ENCODE measurements around the gene GTF2E1.
"Not testable (repeated sequence)": the region's sequence is repeated elsewhere in the genome, so short reads cannot be mapped to it uniquely, and the experiment has no call there.

The GTF2E1 gene

DNA sequence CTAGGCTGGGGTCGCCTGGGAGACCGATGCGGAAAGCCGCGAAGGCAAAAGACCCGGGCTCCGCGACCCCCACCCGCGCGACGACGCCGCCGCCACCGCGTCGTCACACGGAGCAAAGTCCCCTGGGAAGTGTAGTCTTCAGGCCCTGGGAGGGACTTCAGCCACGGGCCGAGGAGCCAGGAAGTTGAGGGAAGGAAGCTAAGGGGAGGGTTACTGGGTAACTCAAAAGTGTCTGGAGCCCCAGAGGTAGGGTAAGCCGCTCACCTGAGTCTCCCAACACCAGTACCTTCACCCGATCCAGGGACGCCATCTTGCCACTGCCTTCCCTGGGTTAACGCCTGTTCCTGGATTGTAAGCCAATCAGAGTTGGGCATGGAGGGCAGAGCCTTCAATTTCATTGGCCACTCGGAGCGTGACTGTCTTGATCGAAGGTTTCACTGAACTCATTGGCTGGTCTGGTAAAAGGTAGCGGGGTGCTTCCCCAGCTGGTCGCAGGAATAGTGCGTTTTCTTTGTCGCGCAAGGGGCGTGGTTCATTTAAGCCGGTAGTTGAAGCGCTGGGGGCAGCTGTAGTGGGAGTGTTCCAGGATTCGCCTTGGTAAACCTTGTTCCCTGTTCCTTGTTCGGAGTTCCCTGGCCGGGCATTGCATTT is at the start of gene GTF2E1, which contains the start of gene RABL3:
Gene GTF2E1, plus strand, starts transcription at position 547 of the 651 bp plus-strand sequence. CDS start 7,809 bp downstream, outside the sequence.
Gene RABL3, minus strand, starts transcription at position 319 of the 651 bp plus-strand sequence. Its CDS starts 9 bp downstream, at position 310.
- DNase-seq (ENCODE audit: low read depth in 2 of 2) = peak; percentile 88 to 97

DNA sequence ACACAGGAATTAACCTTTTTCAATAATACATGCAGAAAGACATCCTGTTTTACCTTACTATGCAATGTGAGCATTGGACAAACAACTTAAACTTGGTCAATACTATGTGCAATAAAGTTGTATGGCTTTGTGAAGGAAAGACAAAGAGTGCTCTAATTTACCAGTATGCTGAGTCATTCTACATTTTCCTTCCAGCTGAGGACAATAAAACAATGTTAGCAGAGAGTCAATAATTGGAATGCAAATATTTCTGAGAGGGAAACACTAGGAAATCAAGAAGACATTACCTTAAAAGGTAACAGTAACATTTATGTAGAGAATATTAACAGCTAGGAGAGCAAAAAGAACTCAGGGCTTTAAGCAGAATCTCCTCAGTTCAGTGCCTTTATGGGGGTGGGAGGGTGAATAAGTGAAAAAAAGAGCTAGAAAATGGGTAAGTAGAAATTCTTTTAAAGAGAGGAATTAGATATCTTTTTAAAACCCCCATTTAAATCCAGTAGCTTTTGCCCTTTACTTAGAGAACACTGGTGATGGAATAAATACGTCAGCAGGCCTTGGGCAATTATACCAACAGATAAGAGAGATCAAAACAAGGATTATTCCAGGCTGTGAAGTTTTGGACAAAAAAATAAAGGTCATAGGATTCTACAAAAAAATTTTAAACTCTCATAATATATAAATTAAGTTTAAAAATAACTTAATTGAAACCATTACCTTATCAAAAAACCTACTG is 48.9 kb upstream of the GTF2E1 start:
- DNase-seq (ENCODE audit: low read depth in 2 of 2) = no peak

DNA sequence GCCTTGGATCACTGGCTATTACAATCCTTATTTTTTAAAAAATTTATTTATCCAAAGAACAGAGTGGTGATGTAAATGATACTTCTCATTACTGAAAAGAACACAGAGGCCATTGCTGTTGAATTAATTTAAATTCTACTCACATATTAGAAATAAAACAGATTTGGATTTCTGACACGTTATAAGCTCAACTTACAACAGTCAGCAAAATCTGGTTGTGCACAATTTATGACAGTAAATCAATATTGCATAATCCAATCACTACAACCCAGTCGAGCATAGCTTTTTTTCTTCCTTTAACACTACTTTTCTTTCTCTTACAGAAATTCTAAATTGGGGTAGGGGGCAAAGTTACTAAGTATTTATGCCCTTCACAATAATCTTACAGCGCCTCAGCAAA is 43.2 kb upstream of the GTF2E1 start:
- DNase-seq (ENCODE audit: low read depth in 2 of 2) = no peak

DNA sequence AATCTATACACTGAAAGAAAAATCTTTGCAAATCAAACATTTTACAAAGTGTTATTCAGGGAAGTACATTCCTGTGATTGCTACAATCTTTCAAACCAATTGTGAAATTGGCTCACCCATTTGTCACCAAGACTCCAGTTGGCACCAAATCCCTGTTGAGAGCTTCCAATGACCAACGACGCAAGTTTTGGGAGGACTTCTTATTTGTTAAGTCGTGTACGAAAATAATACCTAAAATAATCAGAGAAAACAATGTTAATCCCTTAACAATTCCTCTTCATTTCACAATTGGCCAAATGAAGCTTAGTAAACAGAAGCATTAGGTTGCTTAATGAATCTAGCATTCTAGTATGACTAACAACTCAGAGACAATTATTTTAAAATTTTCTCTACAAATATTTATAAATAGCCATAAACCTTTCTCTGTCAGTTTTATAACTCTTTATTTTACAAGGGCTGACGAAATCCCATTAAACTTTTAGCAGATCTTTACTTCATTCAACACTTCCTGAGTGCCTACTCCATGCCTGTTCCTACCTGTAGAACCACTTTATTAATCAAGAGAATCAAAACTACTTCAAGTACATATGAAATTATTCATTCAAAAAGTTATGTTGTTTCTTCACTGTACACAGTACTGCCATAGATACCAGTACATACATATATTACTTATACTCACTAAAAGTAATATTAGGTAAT is 36.5 kb upstream of the GTF2E1 start:
- DNase-seq (ENCODE audit: low read depth in 2 of 2) = no peak

DNA sequence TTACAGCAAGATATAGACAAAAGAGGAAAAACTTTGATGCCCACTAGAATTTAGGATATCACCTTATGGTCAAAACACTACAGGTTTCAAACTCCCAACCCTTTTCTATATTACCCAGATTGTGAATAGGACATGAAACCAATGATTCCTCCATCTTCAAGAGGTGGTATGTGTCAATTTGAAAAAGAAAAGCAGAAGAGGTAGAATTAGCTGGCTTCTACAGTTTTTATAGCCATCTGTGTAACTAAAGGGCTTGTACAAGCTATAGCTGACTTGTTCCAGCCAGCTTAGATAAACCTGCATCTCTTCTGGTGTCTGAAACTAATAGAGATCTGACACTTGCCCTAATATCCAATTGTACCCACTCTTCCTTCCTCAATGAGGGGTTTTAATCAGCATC is 35.6 kb upstream of the GTF2E1 start:
- no peak for DNase-seq (ENCODE audit: low read depth in 2 of 2)

DNA sequence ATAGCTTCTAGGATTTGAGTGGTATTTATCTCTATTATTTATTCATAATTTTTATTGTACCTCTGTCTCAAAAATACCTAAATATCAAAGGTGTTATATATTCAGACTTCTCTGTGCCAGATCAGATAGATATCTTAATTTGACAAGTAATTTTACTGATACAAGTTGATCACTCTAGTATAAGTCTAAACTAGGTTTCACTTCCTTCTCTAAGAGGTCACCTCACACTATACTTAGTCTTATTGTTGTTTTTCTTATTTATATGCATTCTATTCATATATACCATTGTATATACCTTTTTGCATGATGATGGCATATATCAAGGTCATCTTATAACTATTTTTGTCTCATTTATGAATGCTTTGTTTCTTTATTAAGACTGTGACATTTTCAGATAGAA is 34.1 kb upstream of the GTF2E1 start:
- no peak for DNase-seq (ENCODE audit: low read depth in 2 of 2)

DNA sequence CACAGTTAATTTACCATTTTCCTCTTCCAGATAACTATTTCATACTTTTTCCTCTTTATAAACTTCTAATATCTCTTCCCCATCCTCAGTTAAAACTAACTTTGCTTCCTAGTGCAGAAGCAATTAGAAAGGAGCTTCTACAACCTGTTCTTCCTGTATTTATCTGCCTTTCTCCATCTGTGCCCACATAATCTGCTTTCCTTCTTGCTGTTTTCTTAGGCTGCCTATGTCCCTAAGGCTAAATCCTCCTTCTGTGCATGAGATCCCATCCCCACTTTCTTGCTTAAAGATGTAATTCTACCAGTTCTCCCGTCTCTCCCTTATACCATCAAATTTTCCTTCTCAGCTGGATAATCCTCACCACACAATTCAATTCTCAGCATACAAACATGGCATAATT is 32.2 kb upstream of the GTF2E1 start:
- no peak for DNase-seq (ENCODE audit: low read depth in 2 of 2)

DNA sequence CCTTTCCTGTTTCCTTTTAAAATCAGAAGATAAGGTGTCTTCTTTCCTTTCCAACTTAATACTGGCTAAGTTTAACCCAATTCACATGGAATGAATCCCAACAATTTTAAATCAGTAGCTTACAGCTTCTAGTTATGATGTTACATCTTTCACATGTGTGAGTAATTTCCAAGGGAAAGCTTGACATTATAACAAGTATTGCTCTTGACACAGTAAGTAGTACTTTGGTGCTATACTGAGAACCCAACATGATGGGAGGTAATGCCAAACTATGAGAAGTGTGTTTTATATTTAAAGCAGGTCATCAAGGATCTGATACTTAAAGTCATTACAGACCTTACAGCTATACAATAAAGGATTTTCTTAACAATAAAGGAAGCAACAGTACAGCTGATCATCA is 29.3 kb upstream of the GTF2E1 start:
- DNase-seq (ENCODE audit: low read depth in 2 of 2) = no peak

DNA sequence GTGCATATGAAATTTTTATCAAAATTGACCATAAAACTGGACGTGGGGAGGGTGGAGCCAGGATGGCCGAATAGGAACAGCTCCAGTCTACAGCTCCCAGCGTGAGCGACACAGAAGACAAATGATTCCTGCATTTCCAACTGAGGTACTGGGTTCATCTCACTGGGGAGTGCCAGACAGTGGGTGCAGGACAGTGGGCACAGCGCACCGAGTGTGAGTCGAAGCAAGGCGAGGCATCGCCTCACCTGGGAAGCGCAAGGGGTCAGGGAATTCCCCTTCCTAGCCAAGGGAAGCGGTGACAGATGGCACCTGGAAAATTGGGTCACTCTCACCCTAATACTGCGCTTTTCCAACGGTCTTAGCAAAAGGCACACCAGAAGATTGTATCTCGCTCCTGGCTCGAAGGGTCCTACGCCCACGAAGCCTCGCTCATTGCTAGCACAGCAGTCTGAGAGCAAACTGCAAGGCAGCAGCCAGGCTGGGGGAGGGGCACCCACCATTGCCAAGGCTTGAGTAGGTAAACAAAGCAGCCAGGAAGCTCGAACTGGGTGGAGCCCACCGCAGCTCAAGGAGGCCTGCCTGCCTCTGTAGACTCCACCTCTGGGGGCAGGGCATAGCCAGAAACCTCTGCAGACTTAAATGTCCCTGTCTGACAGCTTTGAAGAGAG is 23.2 kb upstream of the GTF2E1 start:
- DNase-seq (ENCODE audit: low read depth in 2 of 2) = peak; percentile 35 to 39

DNA sequence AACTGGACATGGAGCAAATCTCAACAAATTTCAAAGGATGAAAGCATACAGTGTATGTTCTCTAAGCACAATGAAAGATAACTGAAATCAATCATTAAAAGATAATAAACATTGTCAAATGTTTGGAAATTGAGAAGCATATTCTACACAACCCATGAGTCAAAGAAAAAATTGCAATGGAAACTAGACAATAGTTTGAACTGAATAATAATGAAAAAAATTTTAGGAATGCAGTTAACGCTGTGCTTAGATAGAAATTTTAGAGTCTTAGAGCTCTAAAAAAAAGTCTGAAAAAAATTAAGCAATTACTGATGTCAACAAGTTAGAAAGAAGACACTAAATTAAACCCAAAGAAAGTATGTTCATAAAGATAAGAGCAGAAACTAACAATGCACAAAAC is 15.8 kb upstream of the GTF2E1 start:
- no peak for DNase-seq (ENCODE audit: low read depth in 2 of 2)

DNA sequence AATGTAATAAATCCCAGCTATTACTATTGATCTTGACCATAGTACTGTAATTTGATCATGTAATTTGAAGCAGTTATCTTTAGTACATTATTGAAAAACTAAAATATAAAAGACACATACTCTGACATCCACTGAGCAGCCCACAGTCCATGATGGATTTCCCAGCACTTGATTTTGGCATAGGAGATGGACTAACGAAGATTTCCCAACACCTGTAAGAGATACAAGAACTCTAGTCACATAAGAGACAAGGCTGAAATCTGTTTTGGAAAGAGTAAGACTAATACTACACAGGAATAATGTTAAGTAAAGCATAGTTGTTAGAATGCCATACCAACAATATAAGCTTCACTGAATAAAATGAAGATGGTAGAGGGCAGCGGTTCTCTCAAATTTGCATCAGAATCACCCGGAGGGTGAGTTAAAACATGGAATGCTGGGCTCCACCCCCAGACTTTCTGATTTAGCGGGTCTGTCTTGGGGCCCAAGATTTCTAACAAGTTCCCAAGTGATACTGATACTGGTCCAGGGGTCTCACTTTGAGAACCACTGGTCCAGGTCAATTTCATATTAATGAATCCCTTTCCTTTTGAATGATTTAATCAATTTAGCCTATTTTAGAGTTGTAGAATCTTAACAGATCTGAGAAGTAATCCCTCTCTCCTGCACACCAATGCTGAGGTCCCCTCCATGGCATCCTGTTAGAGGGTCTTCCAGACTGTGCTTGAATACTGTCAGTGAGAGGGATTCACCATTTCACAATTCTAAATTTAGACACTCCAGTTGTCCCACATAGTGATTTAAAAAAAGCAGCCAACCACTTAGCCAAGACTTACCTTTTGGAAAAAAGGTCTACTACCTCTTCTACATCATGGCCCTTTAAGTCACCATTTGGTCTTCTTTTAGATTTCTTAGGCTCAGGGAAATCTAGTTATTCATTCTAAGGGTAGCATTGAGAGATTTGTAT is 11.7 kb upstream of the GTF2E1 start:
- no peak for DNase-seq (ENCODE audit: low read depth in 2 of 2)

DNA sequence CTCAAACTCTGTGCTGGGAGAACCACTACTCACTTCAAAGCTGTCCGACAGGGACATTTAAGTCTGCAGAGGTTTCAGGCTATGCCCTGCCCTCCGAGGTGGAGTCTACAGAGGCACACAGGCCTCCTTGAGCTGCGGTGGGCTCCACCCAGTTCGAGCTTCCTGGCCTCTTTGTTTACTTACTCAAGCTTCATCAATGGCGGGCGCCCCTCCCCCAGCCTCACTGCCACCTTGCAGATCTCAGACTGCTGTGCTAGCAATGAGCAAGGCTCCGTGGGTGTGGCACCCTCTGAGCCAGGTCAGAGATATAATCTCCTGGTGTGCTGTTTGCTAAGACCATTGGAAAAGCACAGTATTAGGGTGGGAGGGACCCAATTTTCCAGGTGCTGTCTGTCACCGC is 4.5 kb upstream of the GTF2E1 start:
- not testable (repeated sequence) for DNase-seq (ENCODE audit: low read depth in 2 of 2)

DNA sequence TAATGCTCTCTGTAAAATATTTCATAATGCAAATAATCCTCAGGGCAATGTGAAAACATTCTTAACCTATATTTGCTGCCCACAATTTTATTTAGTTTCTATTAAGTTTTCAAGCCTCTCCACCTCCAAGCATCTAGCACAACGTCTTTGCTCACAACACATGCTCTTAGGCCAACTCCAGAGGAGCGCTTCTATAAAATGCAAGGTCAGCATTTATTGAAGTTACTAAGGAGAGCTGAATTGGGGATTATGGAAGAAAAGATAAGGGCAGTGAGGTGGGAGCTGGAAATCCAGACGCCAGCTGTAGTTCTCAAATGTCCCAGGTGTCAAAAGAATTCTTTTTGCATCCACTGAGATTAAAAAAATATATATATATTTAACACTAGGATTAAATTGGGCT is 1.2 kb upstream of the GTF2E1 start:
- DNase-seq (ENCODE audit: low read depth in 2 of 2) = no peak

DNA sequence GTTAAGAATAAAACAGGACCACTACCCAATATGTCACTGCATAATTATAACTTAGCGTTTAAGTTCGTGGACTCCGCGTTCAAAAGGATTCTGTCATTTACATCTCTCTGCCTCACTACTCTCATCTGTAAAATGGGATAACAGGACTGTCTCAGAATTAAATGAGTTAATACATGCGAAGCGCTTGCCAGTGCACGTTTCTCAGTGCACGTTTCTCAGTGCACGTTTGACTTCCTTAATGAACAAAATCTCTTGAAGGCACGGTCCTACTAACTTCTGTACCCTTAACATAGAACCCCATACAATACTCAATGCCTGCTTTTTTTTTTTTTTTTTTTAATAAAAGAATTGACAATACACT is 727 bp upstream of the GTF2E1 start:
- DNase-seq (ENCODE audit: low read depth in 2 of 2) = no peak

DNA sequence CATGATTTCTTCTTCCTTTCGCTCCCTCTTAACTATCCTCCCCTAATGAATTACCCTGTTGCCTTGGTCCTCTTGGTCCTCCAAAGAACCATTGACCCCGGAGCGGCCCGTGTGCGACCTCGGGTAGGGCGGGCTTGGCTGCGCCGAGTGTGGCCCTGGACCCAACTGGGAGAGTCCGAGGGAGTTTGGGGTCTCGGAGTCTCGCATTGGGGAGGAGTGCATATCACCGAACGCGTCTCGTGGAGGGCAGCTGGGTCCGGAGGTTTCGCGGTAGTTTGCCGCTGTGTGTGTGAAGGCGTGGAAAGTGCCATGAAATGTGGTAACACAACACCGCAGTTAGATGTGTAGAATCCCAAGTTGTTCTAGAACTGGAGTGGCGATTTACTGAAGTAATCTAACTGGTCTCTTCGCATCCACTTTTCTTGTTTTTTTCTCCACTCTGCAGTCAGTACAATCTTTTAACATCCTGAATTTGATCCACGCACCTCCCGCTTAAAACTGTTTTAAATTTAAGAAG is 363 bp downstream of the GTF2E1 start:
- DNase-seq (ENCODE audit: low read depth in 2 of 2) = peak in 1 of 2 donors; percentile 1

DNA sequence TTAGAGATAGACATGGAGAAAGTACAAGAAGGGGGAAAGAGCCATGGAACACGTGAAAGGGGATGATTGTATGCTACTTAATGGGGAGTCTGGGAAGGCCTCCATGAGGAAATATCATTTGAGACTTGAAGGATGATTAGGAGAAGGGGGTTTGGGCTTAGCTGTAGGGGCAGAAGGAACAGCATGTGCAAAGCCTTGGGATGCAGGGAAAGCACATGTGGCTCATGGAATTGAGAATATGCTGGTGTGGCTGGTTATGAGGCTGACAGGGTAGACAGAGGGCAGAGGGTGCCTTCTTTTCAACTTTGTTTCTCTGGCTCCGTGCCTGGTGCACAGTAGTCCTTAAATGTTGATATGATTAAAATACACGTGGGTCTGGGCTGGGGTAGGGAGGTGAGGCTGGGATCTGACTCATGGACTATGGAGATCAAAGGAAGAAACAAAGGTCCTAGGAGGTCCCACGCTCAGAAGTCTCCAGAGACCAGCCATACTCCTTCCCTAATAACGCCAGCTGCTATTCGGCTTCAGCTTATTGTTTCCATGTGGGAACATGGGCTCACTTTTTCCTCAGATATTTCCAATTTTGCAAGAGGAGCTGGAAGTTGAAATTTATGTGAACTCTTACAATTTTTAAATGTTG is 1.1 kb downstream of the GTF2E1 start:
- DNase-seq (ENCODE audit: low read depth in 2 of 2) = no peak

DNA sequence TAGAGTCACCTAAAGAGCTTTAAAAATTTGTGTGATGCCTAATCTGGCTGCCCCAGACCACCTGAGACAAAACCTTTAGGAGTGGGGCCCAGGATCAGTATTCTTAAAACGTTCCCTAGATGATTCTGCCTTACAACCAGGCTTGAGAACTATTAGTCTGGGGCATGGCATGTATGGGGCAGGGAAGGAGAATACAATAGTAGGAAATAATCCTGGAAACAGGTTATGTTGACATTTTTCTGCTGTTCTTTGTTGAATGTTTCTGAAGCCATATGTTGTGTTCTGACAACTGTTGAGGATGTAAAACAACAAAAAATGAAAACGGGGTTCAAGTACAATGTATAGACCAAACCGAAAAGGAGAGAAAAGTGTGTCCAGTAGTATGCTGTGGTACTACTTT is 2.9 kb downstream of the GTF2E1 start:
- DNase-seq (ENCODE audit: low read depth in 2 of 2) = no peak

DNA sequence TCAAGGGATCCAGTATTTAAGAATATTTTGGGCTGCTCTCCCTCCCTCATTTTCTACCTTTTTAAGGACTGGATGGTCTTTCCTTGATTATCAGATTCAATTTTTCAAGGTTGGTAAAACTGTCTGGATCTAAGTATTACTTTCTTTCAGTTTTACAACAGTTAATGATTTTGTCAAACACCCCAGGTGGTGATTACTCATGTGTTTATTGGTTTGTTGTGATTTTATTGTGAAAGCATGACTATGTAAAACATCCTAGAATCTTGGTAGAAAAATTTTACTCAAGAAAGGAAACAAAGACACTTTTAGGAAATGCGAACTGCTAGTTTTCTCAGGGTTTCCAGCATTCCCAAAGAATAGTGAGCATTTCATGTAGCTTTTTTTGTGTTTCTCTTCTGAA is 7.3 kb downstream of the GTF2E1 start:
- no peak for DNase-seq (ENCODE audit: low read depth in 2 of 2)

DNA sequence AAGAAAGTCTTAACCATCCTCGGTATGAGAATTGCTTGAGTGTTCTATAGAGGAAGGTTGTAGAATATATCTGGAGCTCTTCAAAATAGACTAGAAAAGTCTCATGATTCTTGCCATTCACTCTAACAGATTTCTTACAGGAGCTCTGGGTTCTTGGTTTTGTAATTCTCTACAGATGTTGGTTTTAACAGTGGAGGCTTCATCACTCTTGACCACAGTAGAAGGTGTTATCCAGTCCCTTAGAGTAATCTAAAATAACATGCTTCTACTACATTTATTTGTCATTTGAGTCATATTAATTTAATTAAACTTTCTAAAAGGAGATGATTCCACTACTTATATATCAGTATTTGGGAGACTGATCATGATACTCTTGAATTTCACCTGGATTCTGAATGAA is 9.7 kb downstream of the GTF2E1 start:
- no peak for DNase-seq (ENCODE audit: low read depth in 2 of 2)

DNA sequence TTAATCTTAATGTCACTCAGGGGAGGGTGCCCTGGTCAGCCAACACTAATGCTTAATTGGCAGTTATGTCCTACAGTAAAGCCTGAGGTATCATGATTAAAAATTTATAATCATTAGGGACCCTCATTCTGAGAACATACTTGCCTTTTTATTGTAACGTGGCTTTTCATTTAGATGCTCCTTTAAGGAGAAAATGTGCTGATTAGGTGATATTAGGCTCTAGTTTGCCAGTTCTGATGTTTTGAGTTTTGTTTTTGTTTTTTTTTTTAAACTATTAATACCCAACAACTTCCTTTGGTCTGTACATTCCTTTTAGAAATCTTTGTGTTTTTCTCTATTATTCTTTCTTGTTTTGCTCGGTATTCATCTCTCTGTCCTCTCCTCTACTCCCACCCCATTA is 10.3 kb downstream of the GTF2E1 start:
- DNase-seq (ENCODE audit: low read depth in 2 of 2) = no peak

Data from stimulated activated CD8-positive, alpha-beta memory T cell treated with anti-CD3 and anti-CD28 coated beads, Interleukin-15, amount 100 ng/mL, for 4 hours (primary cell).